GM12865 (cell line): ENCODE results near the gene OST4.
"Not testable (repeated sequence)": the region's sequence is repeated elsewhere in the genome, so short reads cannot be mapped to it uniquely, and the experiment has no call there.

Source experiments
- DNase-seq: peaks from one replicate; pipeline ENCODE4 v3.0.0; 2010; ENCODE audit warnings: low read depth
- H3K4me3 ChIP-seq: 2 replicates; pipeline ENCODE4 v1.5.1; 2011; ENCODE audit warnings: mild to moderate bottlenecking, low read depth, low read length, control low read depth
- TF ChIP-seq, protein P1 (sequence below): IDR thresholded peaks from 2 replicates; pipeline ENCODE4 v1.5.1; 2011; ENCODE audit warnings: low read length, control low read depth, low read depth, inconsistent platforms; ENCODE audit not compliant: insufficient read depth; ENCODE audit errors: missing control alignments

The OST4 gene

DNA sequence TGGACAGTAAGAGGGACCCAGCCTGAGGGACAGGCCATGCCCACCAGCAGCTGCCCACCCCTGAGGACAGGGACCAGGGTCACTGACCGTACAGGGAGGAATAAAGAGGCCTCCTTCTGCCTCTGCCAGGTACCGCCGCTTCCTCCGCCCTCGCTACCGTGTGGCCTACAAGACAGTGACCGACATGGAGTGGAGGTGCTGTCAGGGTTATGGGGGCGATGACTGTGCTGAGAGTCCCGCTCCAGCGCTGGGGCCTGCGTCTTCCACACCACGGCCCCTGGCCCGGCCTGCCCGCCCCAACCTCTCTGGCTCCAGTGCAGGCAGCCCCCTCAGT lies 9.1 kb upstream of the OST4 start:
- TF ChIP-seq, protein P1, sequence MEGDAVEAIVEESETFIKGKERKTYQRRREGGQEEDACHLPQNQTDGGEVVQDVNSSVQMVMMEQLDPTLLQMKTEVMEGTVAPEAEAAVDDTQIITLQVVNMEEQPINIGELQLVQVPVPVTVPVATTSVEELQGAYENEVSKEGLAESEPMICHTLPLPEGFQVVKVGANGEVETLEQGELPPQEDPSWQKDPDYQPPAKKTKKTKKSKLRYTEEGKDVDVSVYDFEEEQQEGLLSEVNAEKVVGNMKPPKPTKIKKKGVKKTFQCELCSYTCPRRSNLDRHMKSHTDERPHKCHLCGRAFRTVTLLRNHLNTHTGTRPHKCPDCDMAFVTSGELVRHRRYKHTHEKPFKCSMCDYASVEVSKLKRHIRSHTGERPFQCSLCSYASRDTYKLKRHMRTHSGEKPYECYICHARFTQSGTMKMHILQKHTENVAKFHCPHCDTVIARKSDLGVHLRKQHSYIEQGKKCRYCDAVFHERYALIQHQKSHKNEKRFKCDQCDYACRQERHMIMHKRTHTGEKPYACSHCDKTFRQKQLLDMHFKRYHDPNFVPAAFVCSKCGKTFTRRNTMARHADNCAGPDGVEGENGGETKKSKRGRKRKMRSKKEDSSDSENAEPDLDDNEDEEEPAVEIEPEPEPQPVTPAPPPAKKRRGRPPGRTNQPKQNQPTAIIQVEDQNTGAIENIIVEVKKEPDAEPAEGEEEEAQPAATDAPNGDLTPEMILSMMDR, result no peak
- H3K4me3 ChIP-seq, result no peak overlapping the region
- no peak for DNase-seq

DNA sequence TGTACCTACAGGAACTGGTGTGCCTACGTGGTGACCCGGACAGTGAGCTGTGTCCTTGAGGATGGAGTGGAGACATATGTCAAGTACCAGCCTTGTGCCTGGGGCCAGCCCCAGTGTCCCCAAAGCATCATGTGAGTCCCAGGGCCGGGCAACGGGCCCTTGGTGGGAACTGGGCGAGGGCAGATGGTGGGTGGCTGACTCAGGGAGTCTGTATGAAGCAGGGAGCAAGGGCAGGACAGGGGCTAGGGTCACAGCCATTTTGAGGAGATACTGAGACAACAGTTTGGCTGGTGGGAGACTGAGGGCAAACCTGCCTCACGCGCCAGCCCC lies 8.7 kb upstream of the OST4 start:
- TF ChIP-seq, protein P1, result no peak
- no peak overlapping the region for H3K4me3 ChIP-seq
- DNase-seq, result no peak

DNA sequence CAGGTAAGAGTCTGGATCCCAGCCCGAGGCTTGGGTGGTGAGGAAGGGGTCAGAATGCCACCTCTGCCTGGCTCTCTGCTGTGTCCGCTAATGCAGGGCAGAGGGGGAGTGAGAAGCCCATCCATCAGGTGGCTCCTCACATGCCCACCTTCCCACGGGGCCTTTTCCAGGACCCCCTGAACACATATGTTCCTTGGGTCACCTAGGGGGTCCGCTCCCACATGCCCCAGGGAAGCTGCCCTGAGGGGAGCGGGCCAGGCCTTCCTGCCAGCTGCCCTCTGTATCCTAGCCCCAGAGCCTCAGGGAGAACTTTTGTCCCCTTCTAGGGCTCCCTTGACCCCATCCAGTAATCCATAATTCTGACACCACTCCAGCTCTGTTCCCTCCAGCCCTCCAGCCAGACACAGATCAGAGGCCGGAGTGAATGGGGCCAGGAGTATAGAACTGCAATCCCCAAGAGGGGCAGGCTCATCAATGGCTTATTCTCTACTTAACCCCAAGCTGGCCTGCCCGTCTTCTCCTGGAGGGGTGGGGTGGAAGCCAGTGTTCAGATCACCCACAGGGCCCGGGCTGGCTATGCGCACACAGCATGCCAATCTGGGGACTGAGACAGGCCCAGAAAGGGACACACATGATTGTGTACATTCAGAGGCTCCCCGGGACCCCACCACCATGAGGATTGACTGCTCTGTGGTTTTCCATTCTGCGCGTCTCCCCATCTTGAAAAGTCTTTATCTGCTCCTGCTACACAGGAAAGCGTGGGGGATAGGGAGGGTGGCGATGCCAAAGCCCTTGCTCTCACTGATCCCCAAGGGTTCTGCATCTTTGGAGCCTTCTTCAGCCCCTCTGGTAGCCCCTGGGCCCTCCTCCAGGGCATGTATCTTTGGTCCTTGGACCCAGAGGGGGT lies 8.0 kb upstream of the OST4 start:
- TF ChIP-seq, protein P1, result no peak
- no peak overlapping the region for H3K4me3 ChIP-seq
- DNase-seq, result no peak

DNA sequence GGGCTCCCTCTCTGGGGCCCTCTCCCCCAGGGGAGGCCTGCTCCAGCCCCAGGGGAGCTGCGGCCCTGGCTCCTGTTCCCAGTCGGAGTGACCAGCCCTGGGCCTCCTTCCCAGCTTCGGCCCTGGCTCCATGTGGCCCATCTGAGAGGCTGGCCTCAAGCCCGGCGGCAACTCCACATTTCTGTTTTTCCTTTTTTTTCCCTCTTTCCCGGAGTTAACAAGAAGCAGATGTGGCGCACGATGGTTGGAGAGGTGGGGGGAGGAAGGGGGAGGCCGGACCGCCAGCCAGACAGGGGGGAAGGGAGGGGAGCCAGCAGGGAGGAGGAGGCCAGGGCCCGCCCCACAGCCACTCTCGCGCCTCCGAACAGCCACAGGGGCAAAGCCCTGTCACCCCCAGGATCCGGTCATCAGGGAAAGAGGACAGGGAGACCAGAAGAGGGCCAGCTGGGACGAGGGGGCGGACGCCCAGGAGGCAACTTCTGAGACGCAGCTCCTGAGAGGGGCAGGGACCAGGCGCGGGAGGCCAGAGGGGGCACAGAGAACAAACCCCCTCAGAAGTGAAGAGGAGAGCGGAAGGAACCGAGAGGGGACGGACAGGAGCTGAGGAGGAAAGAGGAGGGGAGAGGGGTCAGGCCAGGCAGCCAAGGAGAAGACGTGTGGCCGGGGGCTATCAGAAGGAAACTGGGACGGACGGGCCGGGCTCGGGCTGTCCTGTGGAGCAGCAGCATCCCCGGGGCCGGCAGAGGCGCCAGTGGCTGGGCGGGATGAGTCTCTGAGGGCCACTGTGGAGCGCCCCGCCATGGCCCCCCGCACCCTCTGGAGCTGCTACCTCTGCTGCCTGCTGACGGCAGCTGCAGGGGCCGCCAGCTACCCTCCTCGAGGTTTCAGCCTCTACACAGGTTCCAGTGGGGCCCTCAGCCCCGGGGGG lies 7.1 kb upstream of the OST4 start, which contains the start of gene EMILIN1:
EMILIN1 (plus strand) TSS at position 349 of the 928 bp plus-strand sequence; CDS start at position 800, 451 bp downstream.
- DNase-seq, result no peak
- H3K4me3 ChIP-seq, result no peak within 1 kb of the TSS
- TF ChIP-seq, protein P1, result no peak

DNA sequence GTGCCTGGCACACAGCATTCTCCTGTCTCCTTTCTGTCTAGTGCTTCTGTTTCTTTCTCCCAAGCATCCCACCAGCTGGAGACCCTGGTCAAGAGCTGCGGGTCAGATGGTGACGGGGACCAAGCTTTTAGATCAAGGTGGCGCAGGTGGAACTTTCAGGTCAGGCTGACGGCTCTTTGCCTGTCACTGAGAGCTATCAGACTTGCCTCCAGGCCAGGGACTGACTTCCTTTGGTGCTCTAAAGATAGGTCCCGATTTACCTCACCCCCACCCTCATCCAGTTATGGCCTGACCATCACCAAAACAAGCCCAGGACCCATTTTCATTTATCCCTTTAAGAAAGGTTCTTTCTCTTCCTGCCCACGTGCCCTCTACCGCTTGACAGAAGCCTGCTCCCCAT lies 5.8 kb upstream of the OST4 start:
- TF ChIP-seq, protein P1, result no peak
- no peak overlapping the region for H3K4me3 ChIP-seq
- DNase-seq, result no peak

DNA sequence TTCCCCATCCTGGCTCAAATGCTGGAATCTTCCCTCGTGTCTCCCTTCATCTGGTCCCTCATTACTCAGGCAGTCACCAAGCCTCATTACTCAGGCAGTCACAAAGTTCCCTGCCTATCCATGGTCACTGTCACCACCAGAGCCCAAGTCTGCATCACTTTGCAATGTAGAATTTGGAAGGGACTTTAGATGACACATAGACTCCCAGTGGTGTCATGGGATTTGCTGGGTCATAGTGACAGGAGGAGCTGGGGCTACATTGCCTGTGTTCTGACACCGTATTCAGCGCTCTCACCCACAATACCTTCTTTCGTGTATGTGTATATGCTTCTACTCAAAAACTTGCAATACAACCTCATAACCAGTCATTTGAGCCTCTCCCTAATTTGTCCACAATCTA lies 4.9 kb upstream of the OST4 start:
- DNase-seq, result no peak
- no peak overlapping the region for H3K4me3 ChIP-seq
- TF ChIP-seq, protein P1, result no peak

DNA sequence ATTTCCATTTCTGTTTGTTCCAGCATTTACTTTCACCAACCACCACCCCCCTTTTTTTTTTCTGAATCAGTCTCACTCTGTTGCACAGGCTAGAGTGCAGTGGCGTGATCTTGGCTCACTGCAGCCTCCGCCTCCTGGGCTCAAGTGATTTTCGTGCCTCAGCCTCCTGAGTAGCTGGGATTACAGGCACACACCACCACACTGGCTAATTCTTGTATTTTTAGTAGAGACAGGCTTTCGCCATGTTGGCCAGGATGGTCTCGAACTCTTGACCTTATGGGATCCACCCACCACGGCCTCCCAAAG lies 4.1 kb upstream of the OST4 start:
- DNase-seq, H3K4me3 ChIP-seq: not testable (repeated sequence)
